GM20000 (cell line): ENCODE measurements around the gene ZNF547.

ENCODE experiments used
- DNase-seq: peaks from one replicate; pipeline ENCODE4 v3.0.0; 2012; ENCODE audit warnings: low spot score
- TF ChIP-seq, protein P1 (sequence below): IDR thresholded peaks from 2 replicates; pipeline ENCODE4 v1.5.1; 2012; ENCODE audit warnings: mild to moderate bottlenecking, control low read depth; ENCODE audit errors: extremely low read depth, missing control alignments

ZNF547 gene

DNA sequence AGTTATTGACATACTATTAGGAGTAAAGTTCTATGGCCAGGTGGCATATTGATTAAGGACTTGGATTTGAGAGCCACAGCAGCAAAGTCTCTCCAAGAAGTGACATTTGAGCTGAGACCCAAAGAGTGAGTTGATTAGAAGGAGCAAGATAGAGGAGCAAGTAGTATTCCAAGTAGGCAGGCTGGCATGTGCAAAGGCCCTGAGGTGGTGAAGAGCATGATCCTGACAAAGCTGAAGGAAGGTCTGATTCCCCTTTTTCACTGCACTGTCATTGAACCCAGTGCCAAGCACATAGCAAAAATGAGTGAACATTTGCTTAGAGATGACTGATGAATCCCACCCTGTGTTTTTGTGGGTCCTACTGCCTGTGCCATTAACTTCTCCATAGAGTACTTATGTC lies 38.4 kb upstream of the ZNF547 start:
- DNase-seq, result no peak
- TF ChIP-seq, protein P1, sequence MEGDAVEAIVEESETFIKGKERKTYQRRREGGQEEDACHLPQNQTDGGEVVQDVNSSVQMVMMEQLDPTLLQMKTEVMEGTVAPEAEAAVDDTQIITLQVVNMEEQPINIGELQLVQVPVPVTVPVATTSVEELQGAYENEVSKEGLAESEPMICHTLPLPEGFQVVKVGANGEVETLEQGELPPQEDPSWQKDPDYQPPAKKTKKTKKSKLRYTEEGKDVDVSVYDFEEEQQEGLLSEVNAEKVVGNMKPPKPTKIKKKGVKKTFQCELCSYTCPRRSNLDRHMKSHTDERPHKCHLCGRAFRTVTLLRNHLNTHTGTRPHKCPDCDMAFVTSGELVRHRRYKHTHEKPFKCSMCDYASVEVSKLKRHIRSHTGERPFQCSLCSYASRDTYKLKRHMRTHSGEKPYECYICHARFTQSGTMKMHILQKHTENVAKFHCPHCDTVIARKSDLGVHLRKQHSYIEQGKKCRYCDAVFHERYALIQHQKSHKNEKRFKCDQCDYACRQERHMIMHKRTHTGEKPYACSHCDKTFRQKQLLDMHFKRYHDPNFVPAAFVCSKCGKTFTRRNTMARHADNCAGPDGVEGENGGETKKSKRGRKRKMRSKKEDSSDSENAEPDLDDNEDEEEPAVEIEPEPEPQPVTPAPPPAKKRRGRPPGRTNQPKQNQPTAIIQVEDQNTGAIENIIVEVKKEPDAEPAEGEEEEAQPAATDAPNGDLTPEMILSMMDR, result no peak

DNA sequence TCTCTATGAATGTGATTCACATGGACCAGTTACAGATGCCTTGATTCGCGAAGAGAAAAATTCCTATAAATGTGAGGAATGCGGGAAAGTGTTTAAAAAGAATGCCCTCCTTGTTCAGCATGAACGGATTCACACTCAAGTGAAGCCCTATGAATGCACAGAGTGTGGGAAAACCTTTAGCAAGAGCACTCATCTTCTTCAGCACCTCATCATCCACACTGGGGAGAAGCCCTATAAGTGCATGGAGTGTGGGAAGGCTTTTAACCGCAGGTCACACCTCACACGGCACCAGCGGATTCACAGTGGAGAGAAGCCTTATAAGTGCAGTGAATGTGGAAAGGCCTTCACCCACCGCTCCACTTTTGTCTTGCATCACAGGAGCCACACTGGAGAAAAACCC lies 35.4 kb upstream of the ZNF547 start:
- TF ChIP-seq, protein P1, result no peak
- DNase-seq, result no peak

DNA sequence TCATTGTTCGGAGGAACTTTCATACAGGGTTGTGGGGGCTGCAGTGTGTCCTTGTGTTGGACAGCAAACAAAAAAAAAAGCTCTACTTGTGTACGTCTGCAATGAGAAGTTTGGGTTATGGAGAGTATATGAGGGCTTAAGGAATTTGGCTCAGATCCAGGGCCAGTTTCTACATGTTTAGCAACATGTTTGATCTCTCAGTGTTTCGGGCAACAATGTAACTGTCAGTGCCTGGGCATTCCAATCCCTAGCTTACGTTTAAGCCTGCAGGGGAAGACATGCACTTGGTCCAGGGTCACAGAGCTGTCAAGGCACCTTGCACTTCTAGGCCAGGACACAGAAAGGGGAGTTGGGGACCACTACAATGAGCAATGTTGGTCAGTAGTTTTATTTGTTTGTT lies 29.2 kb upstream of the ZNF547 start:
- DNase-seq, result no peak
- TF ChIP-seq, protein P1, result no peak

DNA sequence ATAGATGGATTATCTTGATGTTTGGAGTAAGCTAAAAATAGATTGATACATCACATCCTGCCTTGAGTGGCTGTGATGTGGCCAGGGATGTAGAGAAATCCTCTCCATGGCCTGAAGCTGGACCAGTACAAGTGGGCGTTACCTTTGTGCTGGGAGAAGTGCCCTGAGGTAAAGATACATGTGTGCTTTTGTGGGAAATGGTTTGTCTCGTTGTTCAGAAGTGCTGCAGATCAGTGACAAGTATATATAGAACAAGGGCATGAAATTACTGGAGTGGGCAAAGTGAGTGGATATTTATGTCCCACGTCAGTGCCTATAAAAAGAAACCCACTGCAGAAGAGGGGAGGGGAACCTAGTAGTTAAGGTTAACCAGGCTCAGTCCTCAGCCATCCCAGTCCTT lies 24.5 kb upstream of the ZNF547 start:
- TF ChIP-seq, protein P1, result no peak
- no peak for DNase-seq

DNA sequence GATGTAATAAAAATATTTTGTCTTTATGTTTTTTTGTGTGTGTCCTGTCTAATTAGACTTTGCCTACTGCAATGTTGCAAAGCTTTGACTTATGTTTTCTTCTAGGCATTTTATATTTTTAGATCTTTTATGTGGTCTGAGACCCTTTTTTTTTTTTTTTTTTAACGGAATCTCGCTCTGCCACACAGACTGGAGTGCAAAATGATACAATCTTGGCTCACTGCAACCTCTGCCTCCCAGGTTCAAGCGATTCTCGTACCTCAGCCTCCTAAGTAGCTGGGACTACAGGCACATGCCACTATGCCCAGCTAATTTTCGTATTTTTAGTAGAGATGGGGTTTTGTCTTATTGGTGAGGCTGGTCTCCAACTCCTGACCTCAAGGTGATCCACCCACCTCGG lies 20.8 kb upstream of the ZNF547 start:
- DNase-seq, result no peak
- TF ChIP-seq, protein P1, result no peak

DNA sequence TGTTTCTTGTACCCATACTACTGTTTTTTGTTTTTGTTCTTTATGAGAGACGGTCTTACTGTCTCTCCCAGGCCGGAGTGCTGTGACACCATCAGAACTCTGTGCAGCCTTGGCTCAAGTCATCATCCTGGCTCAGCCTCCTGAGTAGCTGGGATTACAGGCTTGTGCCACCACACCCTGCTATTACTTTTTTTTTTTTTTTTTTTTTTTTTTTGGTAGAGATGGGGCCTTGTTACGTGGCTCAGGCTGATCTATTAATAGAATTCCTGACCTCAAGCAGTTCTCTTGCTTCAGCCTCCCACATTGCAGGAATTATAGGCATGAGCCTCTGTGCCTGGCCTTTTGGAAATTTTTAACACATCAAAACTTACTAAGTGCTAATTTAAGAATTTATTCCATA lies 15.2 kb upstream of the ZNF547 start:
- DNase-seq, result no peak
- TF ChIP-seq, protein P1, result no peak

DNA sequence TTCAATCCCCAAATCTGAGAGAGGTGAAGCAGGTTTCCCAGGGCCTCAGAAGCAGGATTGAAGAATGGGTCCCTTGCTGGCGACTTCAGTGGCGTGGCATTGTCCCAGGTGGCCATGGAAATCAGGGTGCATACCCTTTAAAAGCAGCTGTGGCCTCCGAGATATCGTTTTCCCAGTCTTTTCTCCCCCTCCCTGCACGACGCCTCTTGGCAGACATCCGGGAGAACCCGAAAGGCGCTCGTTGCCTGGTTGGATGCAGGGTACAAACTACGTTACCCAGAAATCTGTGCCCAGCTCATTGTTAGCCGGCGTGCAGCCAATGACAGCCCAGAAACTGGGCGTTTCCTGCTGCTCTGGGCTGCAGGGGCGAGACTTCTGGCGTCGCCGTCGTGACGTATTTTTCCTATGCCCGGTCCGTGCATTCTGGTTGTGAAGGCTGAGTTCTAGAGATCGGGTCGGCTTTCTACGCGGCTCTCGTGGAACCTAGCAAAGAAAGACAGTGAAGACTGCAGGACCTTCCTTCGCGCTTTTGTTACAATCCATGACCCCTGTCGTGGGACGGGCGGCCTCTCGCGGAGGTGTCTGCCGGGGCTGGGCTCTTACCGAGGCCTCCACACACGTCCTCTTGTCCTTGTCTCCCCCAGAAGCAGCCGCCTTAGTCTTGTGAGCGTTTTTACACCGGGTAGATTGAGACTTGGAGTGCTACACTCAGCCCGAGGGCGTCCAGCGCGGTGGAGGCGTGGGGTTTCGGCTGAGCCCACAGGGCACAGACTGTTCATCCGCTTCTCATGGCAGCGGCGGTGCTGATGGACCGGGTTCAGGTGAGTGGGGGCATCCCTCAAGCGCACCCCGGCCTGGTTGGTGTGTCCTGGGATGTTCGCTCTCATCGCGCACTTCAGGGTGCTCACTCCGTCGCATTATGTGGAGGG lies 12.2 kb upstream of the ZNF547 start, which contains the start of gene ZNF304:
ZNF304 (plus strand) TSS at position 395 of the 929 bp plus-strand sequence; CDS start at position 789, 394 bp downstream.
- peak; percentile 89 for DNase-seq
- TF ChIP-seq, protein P1, result no peak
